ENCODE data around the gene WDR20. TPM values are rescaled to one million over a fixed set of nuclear protein-coding genes. Genes with fewer than 3 reads are reported as not detected.

The WDR20 gene
- total RNA-seq, 1 donor from 2014 or later, result 28.5 TPM

DNA sequence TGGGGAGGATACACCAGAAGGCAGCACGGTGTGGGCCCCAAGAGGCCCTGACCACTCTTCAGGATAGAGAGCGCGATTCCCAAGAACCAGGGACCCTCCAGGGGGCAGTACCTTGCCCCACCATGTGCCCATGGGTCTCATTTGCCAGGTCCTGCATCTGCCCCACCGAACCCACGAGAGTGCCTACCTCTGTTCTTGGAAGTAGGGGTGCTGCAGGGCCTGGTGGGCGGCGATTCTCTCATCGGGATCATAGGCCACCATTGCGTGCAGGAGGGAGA, 92.6 kb downstream of the WDR20 start:
- Mint-ChIP-seq H3K9me3 (ENCODE audit: unreplicated experiment) (no peaks in the 10 kb centered on the region), H3K36me3 (ENCODE audit: low read depth, unreplicated experiment) (peaks cover 5% of the 10 kb centered on the region), H3K4me1 (ENCODE audit: unreplicated experiment) (no peaks in the 10 kb centered on the region), H3K4me3 (ENCODE audit: unreplicated experiment) (no peak overlapping the region), H3K27ac (ENCODE audit: unreplicated experiment) (no peak overlapping the region), H3K27me3 (ENCODE audit: unreplicated experiment) (peaks cover 4% of the 10 kb centered on the region)
- TF ChIP-seq CTCF (IDR thresholded peaks at IDR 0.05; ENCODE audit: unreplicated experiment), result no peak
- no peak for DNase-seq (ENCODE audit: low spot score)

DNA sequence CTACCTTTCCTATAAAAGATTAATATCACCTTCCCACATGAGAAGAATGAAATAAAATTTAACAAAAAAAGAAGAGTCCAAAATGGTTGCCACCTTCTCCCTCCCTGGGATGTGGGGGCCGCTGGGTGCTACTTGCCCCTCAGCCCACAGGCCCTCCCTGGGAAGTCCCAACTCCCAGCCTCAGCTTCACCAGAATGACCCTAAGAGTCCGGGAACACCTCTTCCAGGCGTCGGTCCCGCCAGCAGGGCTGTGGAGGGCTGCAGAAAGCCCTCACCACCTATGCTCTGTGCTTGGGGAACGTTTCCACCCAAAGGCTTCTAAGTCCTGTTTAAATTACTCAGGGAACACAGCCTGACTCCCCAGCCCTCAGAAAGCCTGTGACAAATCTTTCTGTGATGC, 93.4 kb downstream of the WDR20 start:
- peaks cover 5% of the 10 kb centered on the region for H3K36me3 Mint-ChIP-seq (ENCODE audit: low read depth, unreplicated experiment)
- no peak for DNase-seq (ENCODE audit: low spot score)
- H3K4me3 Mint-ChIP-seq (ENCODE audit: unreplicated experiment), result no peak overlapping the region
- H3K4me1 Mint-ChIP-seq (ENCODE audit: unreplicated experiment), result no peaks in the 10 kb centered on the region
- H3K27ac Mint-ChIP-seq (ENCODE audit: unreplicated experiment), result no peak overlapping the region
- H3K9me3 Mint-ChIP-seq (ENCODE audit: unreplicated experiment), result no peaks in the 10 kb centered on the region
- H3K27me3 Mint-ChIP-seq (ENCODE audit: unreplicated experiment), result peaks cover 4% of the 10 kb centered on the region
- no peak for TF ChIP-seq CTCF (IDR thresholded peaks at IDR 0.05; ENCODE audit: unreplicated experiment)

GRCh38 chr14:102234331-102235264, 94.9 kb downstream of the WDR20 start:
- peaks cover 4% of the 10 kb centered on the region for H3K27me3 Mint-ChIP-seq (ENCODE audit: unreplicated experiment)
- TF ChIP-seq CTCF (IDR thresholded peaks at IDR 0.05; ENCODE audit: unreplicated experiment), result no peak
- H3K36me3 Mint-ChIP-seq (ENCODE audit: low read depth, unreplicated experiment), result peaks cover 5% of the 10 kb centered on the region
- no peak overlapping the region for H3K4me3 Mint-ChIP-seq (ENCODE audit: unreplicated experiment)
- no peaks in the 10 kb centered on the region for H3K9me3 Mint-ChIP-seq (ENCODE audit: unreplicated experiment)
- no peak for DNase-seq (ENCODE audit: low spot score)
- no peaks in the 10 kb centered on the region for H3K4me1 Mint-ChIP-seq (ENCODE audit: unreplicated experiment)
- no peak overlapping the region for H3K27ac Mint-ChIP-seq (ENCODE audit: unreplicated experiment)

GRCh38 chr14:102235275-102235897, 95.7 kb downstream of the WDR20 start:
- no peak overlapping the region for H3K27ac Mint-ChIP-seq (ENCODE audit: unreplicated experiment)
- no peak overlapping the region for H3K4me3 Mint-ChIP-seq (ENCODE audit: unreplicated experiment)
- H3K36me3 Mint-ChIP-seq (ENCODE audit: low read depth, unreplicated experiment), result peaks cover 6% of the 10 kb centered on the region
- peaks cover 4% of the 10 kb centered on the region for H3K27me3 Mint-ChIP-seq (ENCODE audit: unreplicated experiment)
- DNase-seq (ENCODE audit: low spot score), result peak; percentile 84
- H3K4me1 Mint-ChIP-seq (ENCODE audit: unreplicated experiment), result no peaks in the 10 kb centered on the region
- no peaks in the 10 kb centered on the region for H3K9me3 Mint-ChIP-seq (ENCODE audit: unreplicated experiment)
- peak; percentile 75 for TF ChIP-seq CTCF (IDR thresholded peaks at IDR 0.05; ENCODE audit: unreplicated experiment)

DNA sequence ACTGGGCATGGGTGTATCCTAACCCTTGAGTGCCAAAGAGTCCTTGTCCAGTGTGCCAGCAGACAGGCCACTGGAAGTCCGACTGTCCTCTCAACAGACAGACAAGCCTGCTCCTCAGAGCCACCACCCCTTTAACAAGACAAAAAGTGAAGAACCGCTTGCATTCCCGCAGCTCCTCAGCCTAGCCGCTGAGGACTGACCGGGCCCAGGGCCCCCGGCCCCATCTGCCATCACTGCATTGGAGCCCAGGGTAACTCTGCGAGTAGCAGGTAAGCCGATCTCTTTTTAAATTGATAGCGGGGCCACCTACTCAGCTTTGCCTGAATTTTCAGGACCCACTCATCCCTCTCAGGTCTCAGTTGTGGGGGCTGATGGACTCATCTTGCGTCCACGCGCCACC, 96.3 kb downstream of the WDR20 start:
- Mint-ChIP-seq H3K4me1 (ENCODE audit: unreplicated experiment) (no peaks in the 10 kb centered on the region), H3K36me3 (ENCODE audit: low read depth, unreplicated experiment) (peaks cover 8% of the 10 kb centered on the region), H3K27ac (ENCODE audit: unreplicated experiment) (no peak overlapping the region), H3K9me3 (ENCODE audit: unreplicated experiment) (no peaks in the 10 kb centered on the region), H3K27me3 (ENCODE audit: unreplicated experiment) (peaks cover 4% of the 10 kb centered on the region), H3K4me3 (ENCODE audit: unreplicated experiment) (no peak overlapping the region)
- DNase-seq (ENCODE audit: low spot score), result no peak
- TF ChIP-seq CTCF (IDR thresholded peaks at IDR 0.05; ENCODE audit: unreplicated experiment), result no peak

All from endothelial cell (in vitro differentiated cells).